Liver (tissue), 9 donors: Measurements from ENCODE around the gene DCST2. TPM values are rescaled to one million over a fixed set of nuclear protein-coding genes. Genes with fewer than 3 reads are reported as not detected.

Experiments used
- DNase-seq: peaks from one replicate; pipeline ENCODE4 v3.0.0-alpha.2; 2017; ENCODE audit warnings: low spot score
- H3K27ac ChIP-seq, 2 donors: one replicate each; pipeline ENCODE4 v1.7.0; 2013; ENCODE audit warnings: inconsistent platforms in 2 of 2, low read length in 2 of 2, control low read depth in 1 of 2, low read depth in 1 of 2, mild to moderate bottlenecking in 1 of 2
- H3K27me3 ChIP-seq, 4 donors: one replicate each; pipeline versions ENCODE4 v1.6.1 to v1.7.0; 2013; ENCODE audit warnings: low read length in 3 of 4, inconsistent platforms in 1 of 4, mild to moderate bottlenecking in 1 of 4, moderate library complexity in 1 of 4; ENCODE audit not compliant: control insufficient read depth in 4 of 4, insufficient read depth in 4 of 4
- H3K36me3 ChIP-seq, 4 donors: one replicate each; pipeline versions ENCODE4 v1.6.1 to v1.7.0; 2013; ENCODE audit warnings: low read length in 3 of 4, mild to moderate bottlenecking in 3 of 4, low read depth in 1 of 4, moderate library complexity in 1 of 4; ENCODE audit not compliant: control insufficient read depth in 4 of 4, insufficient read depth in 3 of 4
- H3K4me1 ChIP-seq, 4 donors: one replicate each; pipeline versions ENCODE4 v1.6.1 to v1.7.0; 2013; ENCODE audit warnings: low read length in 3 of 4, mild to moderate bottlenecking in 3 of 4, moderate library complexity in 1 of 4; ENCODE audit not compliant: control insufficient read depth in 4 of 4, insufficient read depth in 4 of 4
- H3K4me3 ChIP-seq, 3 donors: one replicate each; pipeline versions ENCODE4 v1.6.1 to v1.7.0; 2013; ENCODE audit warnings: low read length in 3 of 3, control low read depth in 1 of 3, low read depth in 1 of 3, mild to moderate bottlenecking in 1 of 3
- H3K9ac ChIP-seq, 2 donors: one replicate each; pipeline ENCODE4 v1.7.0; 2013; ENCODE audit warnings: low read length in 2 of 2, mild to moderate bottlenecking in 2 of 2, moderate library complexity in 2 of 2, control low read depth in 1 of 2, low read depth in 1 of 2
- H3K9me3 ChIP-seq, 4 donors: one replicate each; pipeline versions ENCODE4 v1.6.1 to v1.7.0; 2013; ENCODE audit warnings: low read length in 3 of 4; ENCODE audit not compliant: control insufficient read depth in 4 of 4
- EGR1 ChIP-seq, 2 donors: IDR thresholded peaks; 2 replicates each; pipeline ENCODE4 v1.6.1; 2016 to 2018; ENCODE audit warnings: antibody characterized with exemption in 2 of 2, low read depth in 2 of 2
- FOXA2 ChIP-seq: IDR thresholded peaks from 2 replicates; pipeline ENCODE4 v1.6.1; 2016; ENCODE audit warnings: antibody characterized with exemption
- HNF4A ChIP-seq, 2 donors: conservative IDR thresholded peaks; 2 replicates each; pipeline ENCODE4 v1.6.1; 2016; ENCODE audit warnings: antibody characterized with exemption in 2 of 2, mild to moderate bottlenecking in 2 of 2
- HNF4G ChIP-seq: IDR thresholded peaks from 2 replicates; pipeline ENCODE4 v1.6.1; 2016; ENCODE audit warnings: antibody characterized with exemption
- JUND ChIP-seq, 2 donors: IDR thresholded peaks; 2 replicates each; pipeline ENCODE4 v1.6.1; 2016; ENCODE audit warnings: antibody characterized with exemption in 2 of 2
- RXRA ChIP-seq, 2 donors: IDR thresholded peaks; 2 replicates each; pipeline ENCODE4 v1.6.1; 2017 to 2018; ENCODE audit warnings: antibody characterized with exemption in 2 of 2, mild to moderate bottlenecking in 1 of 2
- SP1 ChIP-seq: IDR thresholded peaks from 2 replicates; pipeline ENCODE4 v1.6.1; 2018; ENCODE audit warnings: antibody characterized with exemption, mild to moderate bottlenecking
- TAF1 ChIP-seq: conservative IDR thresholded peaks from 2 replicates; pipeline ENCODE4 v1.6.1; 2016; ENCODE audit warnings: antibody characterized with exemption, mild to moderate bottlenecking
- YY1 ChIP-seq: IDR thresholded peaks from 2 replicates; pipeline ENCODE4 v1.6.1; 2016; ENCODE audit warnings: antibody characterized with exemption, mild to moderate bottlenecking
- WGBS: extraction: QIAGEN DNeasy Blood & Tissue Kit; methylation state at CpG from one replicate; pipeline ENCODE4 v1.1.7; 2013; 5-methylcytosine and 5-hydroxymethylcytosine counted together
- polyA plus RNA-seq, 2 donors: library from polyadenylated mRNA; stranded (reverse) in 1 of 2; unstranded in 1 of 2; fragments of 200-250 nt in 1 of 2; fragments of >200 nt in 1 of 2; fragmentation: Nextera tagmentation in 1 of 2; extraction: Ambion mirVana in 1 of 2; gene quantifications; one replicate each; pipeline versions ENCODE4 v1.2.1 to v1.2.3, GENCODE V29; 2013 to 2015
- total RNA-seq, 2 donors: library from RNA; depleted of rRNA; stranded (reverse); fragments of >200 nt; gene quantifications; one replicate each; pipeline ENCODE4 v1.2.3, GENCODE V29; 2014
- TF ChIP-seq, protein P1 (sequence below): IDR thresholded peaks from 2 replicates; pipeline ENCODE4 v1.6.1; 2016; ENCODE audit warnings: antibody characterized with exemption
- TF ChIP-seq, protein P2 (sequence below): fragments of 150-350 bp; IDR thresholded peaks from 2 replicates; pipeline ENCODE4 v1.5.1; 2017; ENCODE audit warnings: improper control_type of control experiment, low read depth, low read length; ENCODE audit not compliant: missing input control
- TF ChIP-seq, protein P3 (sequence below): IDR thresholded peaks from 2 replicates; pipeline ENCODE4 v1.6.1; 2016; ENCODE audit warnings: antibody characterized with exemption, mild to moderate bottlenecking
- TF ChIP-seq, protein P4 (sequence below): IDR thresholded peaks from 2 replicates; pipeline ENCODE4 v1.6.1; 2016; ENCODE audit warnings: antibody characterized with exemption
- TF ChIP-seq, protein P5 (sequence below): IDR thresholded peaks from 2 replicates; pipeline ENCODE4 v1.6.1; 2016; ENCODE audit warnings: antibody characterized with exemption
- donor health status: healthy.
- donor health status: healthy.
- donor health status: healthy.
- donor health status: healthy.
- donor health status: healthy.

DCST2 gene
- total and polyA plus RNA-seq, 4 donors: 0.25 to 0.53 (median 0.27) TPM; not detected in 1

DNA sequence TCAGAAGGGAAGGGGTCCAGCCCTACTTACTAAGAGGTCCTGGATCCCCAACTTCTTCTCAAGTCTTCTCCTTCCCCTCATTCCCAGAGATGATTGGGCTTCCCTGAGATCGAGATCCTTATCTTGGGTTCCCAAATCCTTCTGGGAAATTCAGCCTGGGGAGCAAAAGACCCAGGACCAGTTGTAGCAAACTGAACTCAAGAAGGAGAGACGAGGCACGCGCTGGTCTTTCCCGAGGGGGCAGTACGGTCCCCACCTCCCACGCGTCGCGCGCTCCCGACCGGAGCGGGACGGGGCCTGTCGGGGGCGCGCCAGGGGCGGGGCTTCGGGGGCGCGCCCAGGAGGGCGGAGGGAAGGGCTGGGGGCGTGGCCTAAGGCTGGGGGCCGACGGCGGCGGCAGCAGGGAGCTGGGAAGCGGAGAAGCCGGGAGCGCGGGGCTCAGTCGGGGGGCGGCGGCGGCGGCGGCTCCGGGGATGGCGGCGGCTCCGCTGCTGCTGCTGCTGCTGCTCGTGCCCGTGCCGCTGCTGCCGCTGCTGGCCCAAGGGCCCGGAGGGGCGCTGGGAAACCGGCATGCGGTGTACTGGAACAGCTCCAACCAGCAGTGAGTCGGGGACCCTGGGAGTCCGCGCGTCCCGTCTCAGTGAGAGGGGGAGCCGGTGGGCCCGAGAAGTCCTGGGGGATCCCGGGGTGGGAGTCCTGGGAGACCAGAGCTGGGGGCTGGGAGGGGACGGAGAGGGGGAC, 45.1 kb upstream of the DCST2 start, which contains the start of gene EFNA3:
EFNA3 (plus strand) TSS at position 369 of the 741 bp plus-strand sequence; CDS start at position 474, 105 bp downstream.
- Histone ChIP-seq H3K27ac (no peak within 1 kb of the TSS), H3K9me3 (no peaks in the 10 kb centered on the region), H3K4me1 (peaks cover 16 to 39% (median 33%) of the 10 kb centered on the region in 4 donors), H3K36me3 (no peaks in the 10 kb centered on the region), H3K9ac (no peak within 1 kb of the TSS), H3K4me3 (peak within 1 kb of the TSS in 1 of 3 donors; percentile 40), H3K27me3 (peaks cover 0 to 18% (median 8%) of the 10 kb centered on the region in 4 donors)
- peak; percentile 75 for DNase-seq
- 2% methylated on average over 59 of the region's 59 CpGs for WGBS
- TF ChIP-seq YY1 (no peak), EGR1 (IDR thresholded peaks at IDR 0.05; ENCODE audit: low read depth in 2 of 2) (no peak), JUND (IDR thresholded peaks at IDR 0.05) (no peak), SP1 (no peak), RXRA (IDR thresholded peaks at IDR 0.05) (no peak), TAF1 (no peak)
- TF ChIP-seq, protein P1, sequence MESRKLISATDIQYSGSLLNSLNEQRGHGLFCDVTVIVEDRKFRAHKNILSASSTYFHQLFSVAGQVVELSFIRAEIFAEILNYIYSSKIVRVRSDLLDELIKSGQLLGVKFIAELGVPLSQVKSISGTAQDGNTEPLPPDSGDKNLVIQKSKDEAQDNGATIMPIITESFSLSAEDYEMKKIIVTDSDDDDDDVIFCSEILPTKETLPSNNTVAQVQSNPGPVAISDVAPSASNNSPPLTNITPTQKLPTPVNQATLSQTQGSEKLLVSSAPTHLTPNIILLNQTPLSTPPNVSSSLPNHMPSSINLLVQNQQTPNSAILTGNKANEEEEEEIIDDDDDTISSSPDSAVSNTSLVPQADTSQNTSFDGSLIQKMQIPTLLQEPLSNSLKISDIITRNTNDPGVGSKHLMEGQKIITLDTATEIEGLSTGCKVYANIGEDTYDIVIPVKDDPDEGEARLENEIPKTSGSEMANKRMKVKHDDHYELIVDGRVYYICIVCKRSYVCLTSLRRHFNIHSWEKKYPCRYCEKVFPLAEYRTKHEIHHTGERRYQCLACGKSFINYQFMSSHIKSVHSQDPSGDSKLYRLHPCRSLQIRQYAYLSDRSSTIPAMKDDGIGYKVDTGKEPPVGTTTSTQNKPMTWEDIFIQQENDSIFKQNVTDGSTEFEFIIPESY: no peak
- TF ChIP-seq, protein P2, sequence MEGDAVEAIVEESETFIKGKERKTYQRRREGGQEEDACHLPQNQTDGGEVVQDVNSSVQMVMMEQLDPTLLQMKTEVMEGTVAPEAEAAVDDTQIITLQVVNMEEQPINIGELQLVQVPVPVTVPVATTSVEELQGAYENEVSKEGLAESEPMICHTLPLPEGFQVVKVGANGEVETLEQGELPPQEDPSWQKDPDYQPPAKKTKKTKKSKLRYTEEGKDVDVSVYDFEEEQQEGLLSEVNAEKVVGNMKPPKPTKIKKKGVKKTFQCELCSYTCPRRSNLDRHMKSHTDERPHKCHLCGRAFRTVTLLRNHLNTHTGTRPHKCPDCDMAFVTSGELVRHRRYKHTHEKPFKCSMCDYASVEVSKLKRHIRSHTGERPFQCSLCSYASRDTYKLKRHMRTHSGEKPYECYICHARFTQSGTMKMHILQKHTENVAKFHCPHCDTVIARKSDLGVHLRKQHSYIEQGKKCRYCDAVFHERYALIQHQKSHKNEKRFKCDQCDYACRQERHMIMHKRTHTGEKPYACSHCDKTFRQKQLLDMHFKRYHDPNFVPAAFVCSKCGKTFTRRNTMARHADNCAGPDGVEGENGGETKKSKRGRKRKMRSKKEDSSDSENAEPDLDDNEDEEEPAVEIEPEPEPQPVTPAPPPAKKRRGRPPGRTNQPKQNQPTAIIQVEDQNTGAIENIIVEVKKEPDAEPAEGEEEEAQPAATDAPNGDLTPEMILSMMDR: no peak
- TF ChIP-seq, protein P3, sequence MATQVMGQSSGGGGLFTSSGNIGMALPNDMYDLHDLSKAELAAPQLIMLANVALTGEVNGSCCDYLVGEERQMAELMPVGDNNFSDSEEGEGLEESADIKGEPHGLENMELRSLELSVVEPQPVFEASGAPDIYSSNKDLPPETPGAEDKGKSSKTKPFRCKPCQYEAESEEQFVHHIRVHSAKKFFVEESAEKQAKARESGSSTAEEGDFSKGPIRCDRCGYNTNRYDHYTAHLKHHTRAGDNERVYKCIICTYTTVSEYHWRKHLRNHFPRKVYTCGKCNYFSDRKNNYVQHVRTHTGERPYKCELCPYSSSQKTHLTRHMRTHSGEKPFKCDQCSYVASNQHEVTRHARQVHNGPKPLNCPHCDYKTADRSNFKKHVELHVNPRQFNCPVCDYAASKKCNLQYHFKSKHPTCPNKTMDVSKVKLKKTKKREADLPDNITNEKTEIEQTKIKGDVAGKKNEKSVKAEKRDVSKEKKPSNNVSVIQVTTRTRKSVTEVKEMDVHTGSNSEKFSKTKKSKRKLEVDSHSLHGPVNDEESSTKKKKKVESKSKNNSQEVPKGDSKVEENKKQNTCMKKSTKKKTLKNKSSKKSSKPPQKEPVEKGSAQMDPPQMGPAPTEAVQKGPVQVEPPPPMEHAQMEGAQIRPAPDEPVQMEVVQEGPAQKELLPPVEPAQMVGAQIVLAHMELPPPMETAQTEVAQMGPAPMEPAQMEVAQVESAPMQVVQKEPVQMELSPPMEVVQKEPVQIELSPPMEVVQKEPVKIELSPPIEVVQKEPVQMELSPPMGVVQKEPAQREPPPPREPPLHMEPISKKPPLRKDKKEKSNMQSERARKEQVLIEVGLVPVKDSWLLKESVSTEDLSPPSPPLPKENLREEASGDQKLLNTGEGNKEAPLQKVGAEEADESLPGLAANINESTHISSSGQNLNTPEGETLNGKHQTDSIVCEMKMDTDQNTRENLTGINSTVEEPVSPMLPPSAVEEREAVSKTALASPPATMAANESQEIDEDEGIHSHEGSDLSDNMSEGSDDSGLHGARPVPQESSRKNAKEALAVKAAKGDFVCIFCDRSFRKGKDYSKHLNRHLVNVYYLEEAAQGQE: no peak

DNA sequence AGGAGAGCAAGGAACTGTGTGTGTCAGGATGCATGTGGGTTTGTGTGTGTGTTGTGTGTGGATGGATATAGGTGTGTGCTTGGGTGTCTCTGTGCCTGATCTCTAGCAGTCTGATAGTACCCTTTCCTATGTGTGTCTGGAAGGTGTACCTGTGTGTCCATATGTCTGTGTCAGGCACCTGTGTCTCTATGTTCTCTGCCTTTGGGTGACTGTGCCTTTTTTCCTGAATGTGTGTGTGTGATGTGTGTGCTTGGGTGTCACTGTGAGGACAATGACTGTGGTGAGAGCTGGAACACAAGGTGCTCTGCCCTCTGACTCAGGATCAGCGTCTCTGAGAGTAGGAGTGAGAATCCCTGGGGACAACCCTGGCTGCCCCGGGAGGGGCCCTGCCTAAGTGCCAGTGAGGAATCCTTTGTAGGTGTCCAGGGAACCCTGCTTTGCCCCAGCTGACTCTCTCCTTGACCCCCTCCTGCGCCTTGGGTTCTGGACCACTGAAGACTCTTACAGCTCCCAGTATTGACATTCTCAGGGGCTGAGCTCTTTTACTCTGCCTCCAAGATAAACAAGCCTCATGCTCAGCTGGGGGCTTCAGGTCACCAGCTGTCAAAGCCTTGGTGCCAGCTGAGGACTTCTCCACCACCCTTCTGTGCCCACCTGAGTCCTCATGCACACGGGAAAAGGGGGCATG, 44.3 kb upstream of the DCST2 start:
- no peak for TF ChIP-seq JUND (IDR thresholded peaks at IDR 0.05)
- TF ChIP-seq FOXA2: no peak
- TF ChIP-seq, protein P4, sequence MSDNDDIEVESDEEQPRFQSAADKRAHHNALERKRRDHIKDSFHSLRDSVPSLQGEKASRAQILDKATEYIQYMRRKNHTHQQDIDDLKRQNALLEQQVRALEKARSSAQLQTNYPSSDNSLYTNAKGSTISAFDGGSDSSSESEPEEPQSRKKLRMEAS: no peak
- TF ChIP-seq SP1: no peak
- no peak for TF ChIP-seq HNF4G
- no peak for TF ChIP-seq HNF4A (conservative IDR thresholded peaks at IDR 0.05)
- TF ChIP-seq, protein P5, sequence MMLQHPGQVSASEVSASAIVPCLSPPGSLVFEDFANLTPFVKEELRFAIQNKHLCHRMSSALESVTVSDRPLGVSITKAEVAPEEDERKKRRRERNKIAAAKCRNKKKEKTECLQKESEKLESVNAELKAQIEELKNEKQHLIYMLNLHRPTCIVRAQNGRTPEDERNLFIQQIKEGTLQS: no peak
- DNase-seq: no peak
- Histone ChIP-seq H3K27me3 (peaks cover 0 to 11% (median 6%) of the 10 kb centered on the region in 4 donors), H3K27ac (no peak overlapping the region), H3K9ac (no peak overlapping the region), H3K9me3 (no peaks in the 10 kb centered on the region), H3K36me3 (no peaks in the 10 kb centered on the region), H3K4me1 (peaks cover 16 to 39% (median 33%) of the 10 kb centered on the region in 4 donors), H3K4me3 (no peak overlapping the region)
- WGBS: 68% methylated on average over 4 of the region's 4 CpGs
